GM20000 (cell line): ENCODE measurements around the gene HIPK3.
"Not testable (repeated sequence)": the region's sequence is repeated elsewhere in the genome, so short reads cannot be mapped to it uniquely, and the experiment has no call there.

ENCODE experiments used
- DNase-seq: peaks from one replicate; pipeline ENCODE4 v3.0.0; 2012; ENCODE audit warnings: low spot score
- TF ChIP-seq, protein P1 (sequence below): IDR thresholded peaks from 2 replicates; pipeline ENCODE4 v1.5.1; 2012; ENCODE audit warnings: mild to moderate bottlenecking, control low read depth; ENCODE audit errors: extremely low read depth, missing control alignments

Gene HIPK3

GRCh38 chr11:33222052-33222750 lies 35.0 kb upstream of the HIPK3 start:
- no peak for DNase-seq
- TF ChIP-seq, protein P1, sequence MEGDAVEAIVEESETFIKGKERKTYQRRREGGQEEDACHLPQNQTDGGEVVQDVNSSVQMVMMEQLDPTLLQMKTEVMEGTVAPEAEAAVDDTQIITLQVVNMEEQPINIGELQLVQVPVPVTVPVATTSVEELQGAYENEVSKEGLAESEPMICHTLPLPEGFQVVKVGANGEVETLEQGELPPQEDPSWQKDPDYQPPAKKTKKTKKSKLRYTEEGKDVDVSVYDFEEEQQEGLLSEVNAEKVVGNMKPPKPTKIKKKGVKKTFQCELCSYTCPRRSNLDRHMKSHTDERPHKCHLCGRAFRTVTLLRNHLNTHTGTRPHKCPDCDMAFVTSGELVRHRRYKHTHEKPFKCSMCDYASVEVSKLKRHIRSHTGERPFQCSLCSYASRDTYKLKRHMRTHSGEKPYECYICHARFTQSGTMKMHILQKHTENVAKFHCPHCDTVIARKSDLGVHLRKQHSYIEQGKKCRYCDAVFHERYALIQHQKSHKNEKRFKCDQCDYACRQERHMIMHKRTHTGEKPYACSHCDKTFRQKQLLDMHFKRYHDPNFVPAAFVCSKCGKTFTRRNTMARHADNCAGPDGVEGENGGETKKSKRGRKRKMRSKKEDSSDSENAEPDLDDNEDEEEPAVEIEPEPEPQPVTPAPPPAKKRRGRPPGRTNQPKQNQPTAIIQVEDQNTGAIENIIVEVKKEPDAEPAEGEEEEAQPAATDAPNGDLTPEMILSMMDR, result no peak

DNA sequence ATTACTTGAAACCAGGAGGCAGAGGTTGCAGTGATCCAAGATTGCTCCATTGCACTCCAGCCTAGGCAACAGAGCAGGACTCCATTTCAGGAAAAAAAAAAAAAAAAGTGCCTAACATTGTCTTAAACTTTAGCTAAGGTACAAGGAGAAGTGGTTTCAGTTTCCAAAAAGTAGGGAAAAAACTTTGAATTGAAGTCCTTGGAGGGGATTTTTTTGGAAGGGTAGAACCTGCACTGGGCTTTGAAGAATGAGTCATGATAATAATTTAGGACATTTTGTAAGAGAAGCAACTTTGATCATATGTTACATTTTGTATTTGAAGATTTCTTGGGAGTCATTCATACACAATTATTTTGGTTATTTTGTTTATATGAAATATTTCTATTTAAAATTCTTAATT lies 31.8 kb upstream of the HIPK3 start:
- no peak for DNase-seq
- TF ChIP-seq, protein P1, result no peak

GRCh38 chr11:33227578-33228261 lies 29.5 kb upstream of the HIPK3 start:
- TF ChIP-seq, protein P1, result no peak
- no peak for DNase-seq

- TF ChIP-seq, protein P1, result no peak
- no peak for DNase-seq
These were observed 22.6 kb upstream of the HIPK3 start for GRCh38 chr11:33234397-33235190.

- no peak for DNase-seq
- TF ChIP-seq, protein P1, result no peak
These were observed 20.1 kb upstream of the HIPK3 start for GRCh38 chr11:33237039-33237597.

DNA sequence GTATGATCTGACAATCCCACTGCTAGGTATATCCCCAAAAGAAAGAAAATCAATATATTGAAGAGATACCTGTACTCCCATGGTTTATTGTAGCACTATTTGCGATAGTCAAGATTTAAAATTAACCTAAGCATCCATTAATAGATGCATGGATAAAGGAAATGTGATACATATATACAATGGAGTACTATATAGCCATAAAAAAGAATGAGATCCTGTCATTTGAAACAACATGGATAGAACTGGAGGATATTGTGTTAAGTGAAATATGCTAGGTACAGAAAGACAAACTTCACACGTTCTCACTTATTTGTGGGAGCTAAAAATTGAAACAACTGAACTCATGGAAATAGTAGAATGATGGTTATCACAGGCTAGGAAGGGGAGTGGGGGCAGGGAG lies 14.6 kb upstream of the HIPK3 start:
- no peak for DNase-seq
- TF ChIP-seq, protein P1, result no peak

GRCh38 chr11:33243654-33244053 lies 13.5 kb upstream of the HIPK3 start:
- DNase-seq, result not testable (repeated sequence)
